MCF 10A (cell line): ENCODE measurements around the gene MUS81. TPM values are rescaled to one million over a fixed set of nuclear protein-coding genes. Genes with fewer than 3 reads are reported as not detected.

Source experiments
- BruUV-seq: library from RNA; stranded (reverse); fragments of 400-500 nt; replicated peaks from 2 replicates; lab custom pipeline; 2021; lab: Mats Ljungman, UMichigan
- CTCF ChIA-PET: fragments of 300-600 bp; sonication (Branson Sonifier 250); formaldehyde crosslinking; extraction: SDS; loops from one replicate; lab custom pipeline; 2021; ENCODE audit warnings: antibody characterized with exemption, inconsistent platforms; lab: Yijun Ruan, JAX
- POLR2A ChIA-PET: fragments of 300-600, 350-650 bp; sonication (Branson Sonifier 250); formaldehyde crosslinking; extraction: SDS; loops from one replicate; lab custom pipeline; 2020; ENCODE audit warnings: antibody characterized with exemption, inconsistent platforms; lab: Yijun Ruan, JAX
- DNase-seq: peaks from one replicate; pipeline ENCODE4 v3.0.0-alpha.2; 2018; ENCODE audit not compliant: unreplicated experiment
- H3K27ac Mint-ChIP-seq: one replicate; pipeline ENCODE4 v1.8.0; 2022; ENCODE audit warnings: mild to moderate bottlenecking, low read depth, mixed read lengths; ENCODE audit not compliant: unreplicated experiment
- H3K27me3 Mint-ChIP-seq: one replicate; pipeline ENCODE4 v1.8.0; 2022; ENCODE audit warnings: mixed read lengths; ENCODE audit not compliant: insufficient read depth, unreplicated experiment
- H3K36me3 Mint-ChIP-seq: one replicate; pipeline ENCODE4 v1.8.0; 2022; ENCODE audit warnings: mild to moderate bottlenecking, moderate library complexity, mixed read lengths; ENCODE audit not compliant: insufficient read depth, unreplicated experiment
- H3K4me1 Mint-ChIP-seq: one replicate; pipeline ENCODE4 v1.8.0; 2022; ENCODE audit warnings: mixed read lengths; ENCODE audit not compliant: insufficient read depth, unreplicated experiment
- H3K4me3 Mint-ChIP-seq: one replicate; pipeline ENCODE4 v1.8.0; 2022; ENCODE audit warnings: mild to moderate bottlenecking, moderate library complexity, mixed read lengths; ENCODE audit not compliant: unreplicated experiment
- H3K9me3 Mint-ChIP-seq: one replicate; pipeline ENCODE4 v1.8.0; 2022; ENCODE audit warnings: mixed read lengths; ENCODE audit not compliant: unreplicated experiment
- intact Hi-C: fragments of 100-400 bp; cut with micrococcal nuclease; formaldehyde crosslinking; loops from 2 replicates; pipeline ENCODE4 v1.14.1; 2022
- total RNA-seq: library from RNA; stranded (reverse); gene quantifications from 2 replicates; pipeline ENCODE4 v1.2.3, GENCODE V29; 2022
- TF ChIP-seq, protein P1 (sequence below): fragments of 200-600 bp; IDR thresholded peaks from one replicate; pipeline ENCODE4 v1.8.0; 2022; ENCODE audit warnings: antibody characterized with exemption, mild to moderate bottlenecking; ENCODE audit not compliant: unreplicated experiment

Gene MUS81
- total RNA-seq, 1 experiment from 2014 or later: 77.6 TPM

GRCh38 chr11:65861533-65862183 lies 1.4 kb downstream of the MUS81 start:
- Mint-ChIP-seq H3K4me1 (peaks cover 30% of the 10 kb centered on the region), H3K27me3 (no peaks in the 10 kb centered on the region), H3K27ac (peak overlapping the region; percentile 93), H3K9me3 (no peaks in the 10 kb centered on the region), H3K36me3 (peaks cover 42% of the 10 kb centered on the region), H3K4me3 (peak overlapping the region; percentile 83)
- ChIA-PET CTCF (interaction anchor here (1.0 to 4.0 kb wide), 4 partner anchors 9 to 149 kb away, joined by 3 to 64 read pairs (median 26); partner anchors contain the start of genes FIBP and KAT5), POLR2A (interaction anchor here (0.7 to 6.2 kb wide), 10 partner anchors 9 to 199 kb away, joined by 3 to 181 read pairs (median 4); partner anchors contain the start of genes BANF1, CCDC85B, EIF1AD and FIBP)
- DNase-seq: no peak
- intact Hi-C loops: no loop called here
- no TSS peak for BruUV-seq
- TF ChIP-seq, protein P1, sequence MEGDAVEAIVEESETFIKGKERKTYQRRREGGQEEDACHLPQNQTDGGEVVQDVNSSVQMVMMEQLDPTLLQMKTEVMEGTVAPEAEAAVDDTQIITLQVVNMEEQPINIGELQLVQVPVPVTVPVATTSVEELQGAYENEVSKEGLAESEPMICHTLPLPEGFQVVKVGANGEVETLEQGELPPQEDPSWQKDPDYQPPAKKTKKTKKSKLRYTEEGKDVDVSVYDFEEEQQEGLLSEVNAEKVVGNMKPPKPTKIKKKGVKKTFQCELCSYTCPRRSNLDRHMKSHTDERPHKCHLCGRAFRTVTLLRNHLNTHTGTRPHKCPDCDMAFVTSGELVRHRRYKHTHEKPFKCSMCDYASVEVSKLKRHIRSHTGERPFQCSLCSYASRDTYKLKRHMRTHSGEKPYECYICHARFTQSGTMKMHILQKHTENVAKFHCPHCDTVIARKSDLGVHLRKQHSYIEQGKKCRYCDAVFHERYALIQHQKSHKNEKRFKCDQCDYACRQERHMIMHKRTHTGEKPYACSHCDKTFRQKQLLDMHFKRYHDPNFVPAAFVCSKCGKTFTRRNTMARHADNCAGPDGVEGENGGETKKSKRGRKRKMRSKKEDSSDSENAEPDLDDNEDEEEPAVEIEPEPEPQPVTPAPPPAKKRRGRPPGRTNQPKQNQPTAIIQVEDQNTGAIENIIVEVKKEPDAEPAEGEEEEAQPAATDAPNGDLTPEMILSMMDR: no peak

- DNase-seq: no peak
- Mint-ChIP-seq H3K36me3 (peaks cover 40% of the 10 kb centered on the region), H3K27me3 (no peaks in the 10 kb centered on the region), H3K4me3 (peak overlapping the region; percentile 35), H3K27ac (no peak overlapping the region), H3K9me3 (no peaks in the 10 kb centered on the region), H3K4me1 (peaks cover 28% of the 10 kb centered on the region)
- TF ChIP-seq, protein P1: no peak
- BruUV-seq: no TSS peak
- POLR2A ChIA-PET: interaction anchor here (6.2 kb wide), 1 partner anchor 26 kb away, joined by 181 read pairs; the partner anchor contains the start of genes CCDC85B and FIBP
- CTCF ChIA-PET: interaction anchor here (0.6 to 4.0 kb wide), 5 partner anchors 8 to 423 kb away, joined by 3 to 64 read pairs (median 3); partner anchors contain the start of gene FIBP
- intact Hi-C loops: no loop called here
Measured at GRCh38 chr11:65862191-65862735, 2.0 kb downstream of the MUS81 start.

- Mint-ChIP-seq H3K4me3 (peak overlapping the region; percentile 35), H3K36me3 (peaks cover 38% of the 10 kb centered on the region), H3K4me1 (peaks cover 28% of the 10 kb centered on the region), H3K27me3 (no peaks in the 10 kb centered on the region), H3K9me3 (no peaks in the 10 kb centered on the region), H3K27ac (peak overlapping the region; percentile 8)
- no TSS peak for BruUV-seq
- no peak for DNase-seq
- intact Hi-C loops: no loop called here
- TF ChIP-seq, protein P1: no peak
- POLR2A ChIA-PET: interaction anchor here (0.7 kb wide), 1 partner anchor 99 kb away, joined by 3 read pairs; the partner anchor contains the start of gene SART1
- CTCF ChIA-PET: interaction anchor here (0.6 to 1.0 kb wide), 6 partner anchors 11 to 424 kb away, joined by 3 to 5 read pairs (median 3); no protein-coding TSS in a partner anchor
Measured at GRCh38 chr11:65862941-65863888, 3.0 kb downstream of the MUS81 start.
